SK-N-MC (cell line): ENCODE data around the gene GNGT2.

Source experiments
- DNase-seq: peaks from one replicate; pipeline ENCODE4 v3.0.0-alpha.2; 2011; ENCODE audit warnings: low read depth, low spot score
- H3K27ac ChIP-seq: fragments of 200-600 bp; sonication (generic); 2 replicates; pipeline ENCODE4 v1.5.1; 2016; ENCODE audit warnings: mixed run types
- H3K36me3 ChIP-seq: fragments of 200-600 bp; sonication (generic); 2 replicates; pipeline ENCODE4 v1.6.1; 2017; ENCODE audit warnings: antibody characterized with exemption, low read length, mixed read lengths; ENCODE audit not compliant: insufficient read depth
- H3K4me3 ChIP-seq: fragments of 200-600 bp; sonication (generic); 2 replicates; pipeline ENCODE4 v1.5.1; 2016
- H3K9ac ChIP-seq: fragments of 200-600 bp; sonication (generic); 2 replicates; pipeline ENCODE4 v1.8.0; 2017; ENCODE audit warnings: mixed run types, mixed read lengths; ENCODE audit not compliant: insufficient read length
- H3K9me3 ChIP-seq: fragments of 200-600 bp; sonication (generic); 2 replicates; pipeline ENCODE4 v1.6.1; 2017; ENCODE audit warnings: low read depth, mild to moderate bottlenecking, antibody characterized with exemption, low read length, moderate library complexity, mixed read lengths
- EZH2 ChIP-seq: fragments of 200-600 bp; sonication (generic); IDR thresholded peaks from one replicate; pipeline ENCODE4 v1.6.1; 2017; ENCODE audit warnings: antibody characterized with exemption
- FOXP2 ChIP-seq: optimal IDR thresholded peaks from 2 replicates; pipeline ENCODE3; 2011; ENCODE audit warnings: mild to moderate bottlenecking, moderate library complexity; ENCODE audit not compliant: insufficient read depth; ENCODE audit errors: extremely low read length, control extremely low read depth
- POLR2AphosphoS5 ChIP-seq: IDR thresholded peaks from 2 replicates; pipeline ENCODE4 v1.6.1; 2012; ENCODE audit warnings: mild to moderate bottlenecking, low read depth, low read length, borderline replicate concordance

Gene GNGT2

GRCh38 chr17:49231563-49231894 lies 21.2 kb upstream of the GNGT2 start:
- Histone ChIP-seq H3K4me3 (no peak overlapping the region), H3K9ac (no peak overlapping the region), H3K36me3 (peaks cover 8% of the 10 kb centered on the region), H3K27ac (no peak overlapping the region), H3K9me3 (no peaks in the 10 kb centered on the region)
- DNase-seq: no peak
- TF ChIP-seq EZH2 (no peak), FOXP2 (no peak), POLR2AphosphoS5 (no peak)

GRCh38 chr17:49230636-49231562 lies 20.5 kb upstream of the GNGT2 start, which contains the start of gene PHOSPHO1:
TSS of gene PHOSPHO1 (minus strand) at chr17:49230787. CDS start at chr17:49226691, 4,096 bp downstream.
- Histone ChIP-seq H3K36me3 (peaks cover 13% of the 10 kb centered on the region), H3K9ac (peak within 1 kb of the TSS; percentile 88), H3K9me3 (no peaks in the 10 kb centered on the region), H3K4me3 (peak within 1 kb of the TSS; percentile 89), H3K27ac (peak within 1 kb of the TSS; percentile 94)
- TF ChIP-seq FOXP2 (no peak), POLR2AphosphoS5 (peak; percentile 74)
- peak; percentile 37 for DNase-seq

DNA sequence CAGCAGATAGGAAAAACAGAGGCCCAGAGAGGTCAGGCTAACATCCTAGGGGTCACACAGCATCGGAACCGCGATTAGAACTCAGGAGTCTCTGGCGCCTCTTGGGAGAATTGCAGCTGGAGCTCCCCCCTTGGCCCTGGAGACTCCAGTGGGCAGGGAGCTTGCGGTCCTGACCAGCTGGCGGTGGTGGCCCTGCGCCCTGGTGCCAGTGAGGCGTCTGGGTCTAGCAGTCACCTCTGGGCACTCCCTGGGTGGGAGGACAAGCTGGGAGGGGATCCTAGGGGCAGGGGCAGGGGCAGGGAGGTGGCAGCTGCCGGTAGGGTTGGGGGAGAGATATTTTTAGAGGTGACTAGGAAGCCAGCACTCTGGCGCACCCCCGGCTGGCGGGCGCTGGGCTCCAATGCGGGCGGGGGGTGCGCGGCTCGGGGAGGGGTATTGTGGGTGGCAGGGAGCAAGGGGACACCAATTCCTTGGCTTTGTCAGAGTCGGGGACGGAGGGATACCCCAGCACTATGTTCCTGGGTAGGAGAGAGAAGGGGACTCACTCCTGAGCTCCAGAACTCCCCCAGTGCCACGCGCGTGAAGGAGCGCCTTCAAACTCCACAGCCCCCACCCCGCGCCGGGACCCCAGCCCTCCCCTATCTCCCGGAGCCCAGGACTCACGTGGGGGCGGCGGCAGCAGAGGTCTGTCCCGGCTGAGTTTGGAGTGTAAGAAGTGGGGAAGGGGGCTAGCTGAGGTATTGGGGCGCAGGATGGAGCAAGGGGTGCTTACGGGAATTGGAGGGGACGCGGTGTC lies 19.6 kb upstream of the GNGT2 start:
- DNase-seq: no peak
- H3K27ac ChIP-seq: peak overlapping the region; percentile 94
- peak overlapping the region; percentile 88 for H3K9ac ChIP-seq
- TF ChIP-seq FOXP2 (no peak), POLR2AphosphoS5 (no peak; the same call in 1 of the 2 replicates), EZH2 (no peak)
- peaks cover 20% of the 10 kb centered on the region for H3K36me3 ChIP-seq
- H3K9me3 ChIP-seq: no peaks in the 10 kb centered on the region
- H3K4me3 ChIP-seq: peak overlapping the region; percentile 89

- no peaks in the 10 kb centered on the region for H3K9me3 ChIP-seq
- H3K4me3 ChIP-seq: peak overlapping the region; percentile 89
- H3K9ac ChIP-seq: peak overlapping the region; percentile 88
- no peak for TF ChIP-seq POLR2AphosphoS5
- no peak for TF ChIP-seq EZH2
- TF ChIP-seq FOXP2: no peak
- peaks cover 27% of the 10 kb centered on the region for H3K36me3 ChIP-seq
- DNase-seq: no peak
- H3K27ac ChIP-seq: peak overlapping the region; percentile 94
Measured at GRCh38 chr17:49229076-49229804, 18.9 kb upstream of the GNGT2 start.

DNA sequence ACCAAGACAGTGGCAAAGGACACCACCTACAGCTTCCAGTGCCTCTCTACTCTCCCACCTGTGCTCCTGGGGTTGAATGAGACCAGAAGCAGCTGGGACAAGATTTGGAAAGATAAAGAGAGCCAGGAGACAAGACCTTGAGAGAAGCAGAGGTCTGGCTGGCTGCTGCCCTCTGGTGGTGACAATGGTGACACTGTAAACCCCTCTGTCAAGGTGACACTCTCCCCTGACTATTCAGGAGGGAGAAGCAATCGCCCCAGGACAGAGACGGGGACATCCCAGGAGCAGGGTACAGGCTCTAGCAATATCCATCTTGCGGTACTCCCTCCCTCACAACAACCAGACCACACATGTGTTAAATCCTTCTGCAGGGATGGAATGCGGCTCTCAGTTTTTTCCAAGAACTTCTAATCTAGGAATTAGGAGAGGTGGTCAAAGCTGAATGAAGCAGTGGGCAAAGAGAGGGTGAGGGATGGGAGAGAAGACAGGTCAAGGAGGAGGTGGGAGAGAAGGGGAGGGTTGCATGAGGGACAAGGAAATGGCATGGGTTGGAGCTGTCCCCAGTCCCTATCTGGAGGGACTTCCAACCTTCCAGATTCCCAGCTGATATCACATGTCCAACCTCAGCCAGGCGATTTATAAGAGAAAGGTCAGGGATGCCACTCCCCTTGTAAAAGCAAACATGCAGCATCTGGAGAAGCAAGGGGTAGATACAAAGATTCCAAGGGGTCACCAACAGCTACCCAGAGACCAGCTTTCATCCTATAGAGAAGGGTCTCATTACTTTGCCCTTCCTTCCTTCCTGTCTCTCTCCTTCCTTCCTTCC lies 17.3 kb upstream of the GNGT2 start:
- Histone ChIP-seq H3K4me3 (peak overlapping the region; percentile 68), H3K27ac (peak overlapping the region; percentile 94), H3K9me3 (no peaks in the 10 kb centered on the region), H3K36me3 (peaks cover 40% of the 10 kb centered on the region), H3K9ac (peak overlapping the region; percentile 62)
- peak; percentile 60 for DNase-seq
- TF ChIP-seq POLR2AphosphoS5: peak; percentile 49; the same call in 1 of the 2 replicates
- no peak for TF ChIP-seq EZH2

DNA sequence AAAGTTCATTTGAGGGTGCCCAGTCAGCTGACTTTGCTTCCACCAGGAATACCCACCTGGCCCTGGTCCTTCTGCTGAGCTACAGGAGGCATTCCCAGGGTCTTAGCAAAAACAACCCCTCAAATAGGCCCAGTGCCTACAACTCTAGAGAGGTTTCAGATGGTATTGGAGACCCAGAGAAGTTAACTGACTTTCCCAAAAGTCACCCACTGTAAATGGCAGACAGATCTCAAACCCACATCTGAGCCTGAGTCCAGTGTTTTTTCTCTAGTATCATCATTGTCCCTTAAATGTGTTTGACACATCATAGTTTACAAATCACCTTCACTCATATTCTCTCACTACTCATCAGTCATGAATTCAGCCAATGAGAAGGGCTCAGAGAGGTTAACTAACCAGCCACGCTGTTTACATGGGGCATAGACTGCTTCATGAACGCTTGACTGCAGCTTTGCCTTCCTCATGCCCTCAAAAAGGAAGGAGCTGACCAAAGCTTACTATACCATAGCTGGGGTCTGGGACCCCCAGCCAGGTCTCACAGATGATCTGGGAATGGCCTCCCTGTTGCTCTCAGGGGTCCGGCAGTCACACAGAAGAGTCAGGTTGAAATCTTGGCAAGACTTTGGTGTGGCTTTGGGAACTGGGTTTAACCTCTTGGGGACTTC lies 16.5 kb upstream of the GNGT2 start:
- DNase-seq: no peak
- Histone ChIP-seq H3K9ac (peak overlapping the region; percentile 62), H3K4me3 (peak overlapping the region; percentile 68), H3K36me3 (peaks cover 40% of the 10 kb centered on the region), H3K27ac (peak overlapping the region; percentile 94), H3K9me3 (no peaks in the 10 kb centered on the region)
- TF ChIP-seq EZH2 (no peak), POLR2AphosphoS5 (no peak; the same call in 1 of the 2 replicates)

GRCh38 chr17:49225554-49226236 lies 15.3 kb upstream of the GNGT2 start:
- TF ChIP-seq EZH2 (no peak), FOXP2 (no peak), POLR2AphosphoS5 (no peak)
- H3K4me3 ChIP-seq: no peak overlapping the region

More at GRCh38 chr17:49225554-49226236, 15.3 kb upstream of the GNGT2 start:
- Histone ChIP-seq H3K9me3 (no peaks in the 10 kb centered on the region), H3K9ac (no peak overlapping the region), H3K36me3 (peaks cover 40% of the 10 kb centered on the region), H3K27ac (peak overlapping the region; percentile 94; the same call in 1 of the 2 replicates)
- DNase-seq: no peak
